ENCODE data around the gene TUBB3.

DNA sequence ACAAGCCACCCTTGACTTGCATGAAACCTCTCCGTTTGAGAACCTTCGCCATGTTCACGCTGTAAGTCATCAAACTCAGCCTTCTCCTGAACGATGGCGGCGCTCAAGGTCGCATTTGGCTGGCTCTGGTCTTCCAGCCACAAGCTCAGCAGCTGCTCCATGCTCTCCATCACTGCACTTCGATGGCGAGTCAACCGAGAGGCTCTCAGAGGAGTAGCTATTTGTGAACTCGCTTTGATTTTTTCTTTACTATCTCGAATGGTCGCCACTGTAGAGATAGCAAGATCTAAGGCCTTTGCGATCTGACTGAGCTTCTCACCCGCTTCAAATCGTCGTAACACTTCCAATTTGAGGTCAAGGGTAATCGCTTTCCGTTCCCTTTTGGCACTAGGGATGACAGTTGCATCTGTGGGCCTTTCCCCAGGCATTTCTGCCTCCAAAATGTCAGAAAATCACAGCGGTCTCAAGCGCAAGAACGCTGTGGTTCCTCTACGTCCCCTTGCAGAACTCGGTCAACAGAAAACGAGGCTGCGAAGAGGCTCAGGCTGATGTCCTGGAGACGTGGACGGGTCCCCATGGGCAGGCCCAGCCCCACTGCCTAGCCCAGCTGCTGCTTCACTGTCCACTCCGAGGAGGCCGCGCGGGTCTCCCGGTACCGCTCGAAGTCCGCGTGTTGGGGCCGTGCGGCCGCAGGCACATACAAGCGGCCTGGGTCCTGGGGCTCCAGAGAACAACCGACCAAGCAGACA lies 48.5 kb downstream of the TUBB3 start:
- TF ChIP-seq, protein P1, sequence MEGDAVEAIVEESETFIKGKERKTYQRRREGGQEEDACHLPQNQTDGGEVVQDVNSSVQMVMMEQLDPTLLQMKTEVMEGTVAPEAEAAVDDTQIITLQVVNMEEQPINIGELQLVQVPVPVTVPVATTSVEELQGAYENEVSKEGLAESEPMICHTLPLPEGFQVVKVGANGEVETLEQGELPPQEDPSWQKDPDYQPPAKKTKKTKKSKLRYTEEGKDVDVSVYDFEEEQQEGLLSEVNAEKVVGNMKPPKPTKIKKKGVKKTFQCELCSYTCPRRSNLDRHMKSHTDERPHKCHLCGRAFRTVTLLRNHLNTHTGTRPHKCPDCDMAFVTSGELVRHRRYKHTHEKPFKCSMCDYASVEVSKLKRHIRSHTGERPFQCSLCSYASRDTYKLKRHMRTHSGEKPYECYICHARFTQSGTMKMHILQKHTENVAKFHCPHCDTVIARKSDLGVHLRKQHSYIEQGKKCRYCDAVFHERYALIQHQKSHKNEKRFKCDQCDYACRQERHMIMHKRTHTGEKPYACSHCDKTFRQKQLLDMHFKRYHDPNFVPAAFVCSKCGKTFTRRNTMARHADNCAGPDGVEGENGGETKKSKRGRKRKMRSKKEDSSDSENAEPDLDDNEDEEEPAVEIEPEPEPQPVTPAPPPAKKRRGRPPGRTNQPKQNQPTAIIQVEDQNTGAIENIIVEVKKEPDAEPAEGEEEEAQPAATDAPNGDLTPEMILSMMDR (IDR thresholded peaks at IDR 0.05), result no peak
- TF ChIP-seq EZH2 (IDR thresholded peaks at IDR 0.05; ENCODE audit: borderline replicate concordance, insufficient read depth, low read depth, low read length, poor library complexity, severe bottlenecking), result no peak

Data from B cell (primary cell).